A673 (cell line): Measurements from ENCODE around the gene AQP12A. TPM values are rescaled to one million over a fixed set of nuclear protein-coding genes. Genes with fewer than 3 reads are reported as not detected.

Experiments
- BruUV-seq: library from RNA; stranded (reverse); fragments of 400-500 nt; replicated peaks from 2 replicates; lab custom pipeline; 2021; lab: Mats Ljungman, UMichigan
- CTCF ChIA-PET: fragments of 300-600 bp; sonication (Branson Sonifier 250); formaldehyde crosslinking; loops from one replicate; lab custom pipeline; 2022; ENCODE audit warnings: antibody characterized with exemption; lab: Charles Lee
- POLR2A ChIA-PET: fragments of 300-600 bp; sonication (Branson Sonifier 250); formaldehyde crosslinking; loops from one replicate; lab custom pipeline; 2022; ENCODE audit warnings: antibody characterized with exemption; ENCODE audit not compliant: low non-redundant PET; lab: Charles Lee
- DNase-seq: peaks from one replicate; pipeline ENCODE4 v3.0.0-alpha.2; 2015; ENCODE audit warnings: low spot score
- H3K27ac ChIP-seq: fragments of 200-600 bp; sonication (generic); 2 replicates; pipeline ENCODE4 v1.5.1; 2016; ENCODE audit warnings: mixed run types, low read depth, mild to moderate bottlenecking, mixed read lengths, antibody characterized with exemption, low read length; ENCODE audit not compliant: poor library complexity, severe bottlenecking
- H3K27me3 ChIP-seq: fragments of 200-600 bp; sonication (generic); replicated peaks from 2 replicates; pipeline ENCODE4 v1.6.1; 2017; ENCODE audit warnings: mixed run types, low read depth, mild to moderate bottlenecking, mixed read lengths, antibody characterized with exemption, low read length; ENCODE audit not compliant: insufficient read depth, poor library complexity
- H3K36me3 ChIP-seq: fragments of 200-600 bp; sonication (generic); 2 replicates; pipeline ENCODE4 v1.6.1; 2016; ENCODE audit warnings: mixed run types, mild to moderate bottlenecking, mixed read lengths, antibody characterized with exemption, low read length; ENCODE audit not compliant: insufficient read depth, poor library complexity, severe bottlenecking
- H3K4me1 ChIP-seq: fragments of 200-600 bp; sonication (generic); 2 replicates; pipeline ENCODE4 v1.6.1; 2017; ENCODE audit warnings: mixed run types, mild to moderate bottlenecking, mixed read lengths, antibody characterized with exemption, low read length; ENCODE audit not compliant: insufficient read depth, poor library complexity, severe bottlenecking
- H3K4me3 ChIP-seq: fragments of 200-600 bp; sonication (generic); 2 replicates; pipeline ENCODE4 v1.5.1; 2016; ENCODE audit warnings: low read depth, mixed run types, mild to moderate bottlenecking, mixed read lengths, low read length; ENCODE audit not compliant: poor library complexity, severe bottlenecking
- H3K9me3 ChIP-seq: fragments of 200-600 bp; sonication (generic); 2 replicates; pipeline ENCODE4 v1.6.1; 2016; ENCODE audit warnings: mixed run types, low read depth, mild to moderate bottlenecking, mixed read lengths, antibody characterized with exemption, low read length; ENCODE audit not compliant: poor library complexity, severe bottlenecking
- EZH2 ChIP-seq: fragments of 200-600 bp; sonication (generic); IDR thresholded peaks from 2 replicates; pipeline ENCODE4 v1.6.1; 2017; ENCODE audit warnings: borderline replicate concordance, low read depth, mild to moderate bottlenecking, mixed read lengths, antibody characterized with exemption, low read length; ENCODE audit not compliant: poor library complexity, severe bottlenecking
- intact Hi-C: fragments of 100-400 bp; cut with micrococcal nuclease; formaldehyde crosslinking; loops from one replicate; pipeline ENCODE4 v1.10.0; 2022; ENCODE audit not compliant: unreplicated experiment
- total RNA-seq: library from RNA; stranded (reverse); gene quantifications from 2 replicates; pipeline ENCODE4 v1.2.3, GENCODE V29; 2021
- TF ChIP-seq, protein P1 (sequence below): fragments of 300-800, 200-600 bp; sonication (generic); conservative IDR thresholded peaks from 2 replicates; pipeline ENCODE4 v1.5.1; 2017; ENCODE audit warnings: low read depth, mild to moderate bottlenecking, antibody characterized with exemption, low read length, moderate library complexity, mixed read lengths

Gene AQP12A
- total RNA-seq, 1 experiment from 2014 or later: not detected

DNA sequence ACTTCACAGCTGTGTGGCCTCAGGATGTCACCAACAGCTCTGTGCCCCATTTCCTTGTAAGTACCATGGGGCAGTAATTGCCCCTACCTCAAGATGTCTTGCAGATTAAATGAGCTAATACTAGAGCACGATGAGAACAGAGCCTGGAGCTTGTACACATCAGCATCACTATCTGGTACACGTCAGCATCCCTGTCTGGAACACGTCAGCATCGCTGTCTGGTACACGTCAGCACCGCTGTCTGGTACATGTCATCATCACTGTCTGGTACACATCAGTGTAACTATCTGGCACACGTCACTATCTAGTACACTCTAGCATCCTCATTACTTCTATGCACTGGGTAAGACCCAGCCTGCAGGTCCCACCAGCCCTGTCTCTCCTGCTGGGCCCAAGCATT lies 37.2 kb downstream of the AQP12A start:
- no peak overlapping the region for H3K4me3 ChIP-seq
- no TSS peak for BruUV-seq
- DNase-seq: no peak
- no peaks in the 10 kb centered on the region for H3K4me1 ChIP-seq
- H3K27me3 ChIP-seq: no peaks in the 10 kb centered on the region
- TF ChIP-seq, protein P1, sequence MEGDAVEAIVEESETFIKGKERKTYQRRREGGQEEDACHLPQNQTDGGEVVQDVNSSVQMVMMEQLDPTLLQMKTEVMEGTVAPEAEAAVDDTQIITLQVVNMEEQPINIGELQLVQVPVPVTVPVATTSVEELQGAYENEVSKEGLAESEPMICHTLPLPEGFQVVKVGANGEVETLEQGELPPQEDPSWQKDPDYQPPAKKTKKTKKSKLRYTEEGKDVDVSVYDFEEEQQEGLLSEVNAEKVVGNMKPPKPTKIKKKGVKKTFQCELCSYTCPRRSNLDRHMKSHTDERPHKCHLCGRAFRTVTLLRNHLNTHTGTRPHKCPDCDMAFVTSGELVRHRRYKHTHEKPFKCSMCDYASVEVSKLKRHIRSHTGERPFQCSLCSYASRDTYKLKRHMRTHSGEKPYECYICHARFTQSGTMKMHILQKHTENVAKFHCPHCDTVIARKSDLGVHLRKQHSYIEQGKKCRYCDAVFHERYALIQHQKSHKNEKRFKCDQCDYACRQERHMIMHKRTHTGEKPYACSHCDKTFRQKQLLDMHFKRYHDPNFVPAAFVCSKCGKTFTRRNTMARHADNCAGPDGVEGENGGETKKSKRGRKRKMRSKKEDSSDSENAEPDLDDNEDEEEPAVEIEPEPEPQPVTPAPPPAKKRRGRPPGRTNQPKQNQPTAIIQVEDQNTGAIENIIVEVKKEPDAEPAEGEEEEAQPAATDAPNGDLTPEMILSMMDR: no peak
- TF ChIP-seq EZH2: no peak
- intact Hi-C loops: no loop called here
- no peaks in the 10 kb centered on the region for H3K9me3 ChIP-seq
- ChIA-PET POLR2A (no interaction called here), CTCF (no interaction called here)
- H3K27ac ChIP-seq: no peak overlapping the region
- H3K36me3 ChIP-seq: peaks cover 21% of the 10 kb centered on the region

DNA sequence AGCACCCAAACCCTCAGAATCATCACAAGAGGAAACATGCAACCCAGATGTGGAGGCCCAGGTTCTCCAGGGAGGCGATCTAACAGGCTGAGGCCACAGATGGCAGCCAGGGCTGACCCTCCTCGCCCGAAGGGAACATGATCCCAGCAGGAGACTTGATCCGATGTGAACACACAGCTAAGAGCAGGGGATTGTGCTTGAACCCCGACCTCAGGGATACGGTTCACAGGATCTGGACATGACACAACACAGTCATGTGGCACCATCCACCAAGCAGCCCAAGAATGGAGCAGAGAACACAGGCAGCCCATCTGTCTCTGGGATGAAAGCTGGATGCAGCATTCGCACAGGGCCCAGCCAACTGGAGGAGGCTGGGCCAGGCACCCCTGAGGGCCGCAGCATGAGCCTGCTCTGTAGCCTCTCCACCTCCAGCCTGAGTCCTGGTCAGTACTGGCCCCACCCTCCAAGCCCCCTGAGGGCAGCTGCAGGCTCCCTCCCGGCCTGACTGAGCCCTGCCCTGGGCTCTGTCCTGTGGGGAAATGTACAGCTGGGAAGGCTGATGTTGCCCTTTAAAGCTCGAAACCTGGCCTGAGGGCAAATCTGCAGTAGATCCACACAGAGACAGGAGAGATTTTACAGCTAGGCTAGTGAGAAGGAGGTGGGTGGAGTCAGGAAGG lies 39.0 kb downstream of the AQP12A start:
- intact Hi-C loops: no loop called here
- DNase-seq: no peak
- POLR2A ChIA-PET: no interaction called here
- no TSS peak for BruUV-seq
- Histone ChIP-seq H3K27ac (no peak overlapping the region), H3K4me1 (no peaks in the 10 kb centered on the region), H3K36me3 (peaks cover 18% of the 10 kb centered on the region), H3K9me3 (no peaks in the 10 kb centered on the region), H3K27me3 (no peaks in the 10 kb centered on the region), H3K4me3 (no peak overlapping the region)
- CTCF ChIA-PET: no interaction called here
- TF ChIP-seq EZH2: no peak
- TF ChIP-seq, protein P1: no peak

DNA sequence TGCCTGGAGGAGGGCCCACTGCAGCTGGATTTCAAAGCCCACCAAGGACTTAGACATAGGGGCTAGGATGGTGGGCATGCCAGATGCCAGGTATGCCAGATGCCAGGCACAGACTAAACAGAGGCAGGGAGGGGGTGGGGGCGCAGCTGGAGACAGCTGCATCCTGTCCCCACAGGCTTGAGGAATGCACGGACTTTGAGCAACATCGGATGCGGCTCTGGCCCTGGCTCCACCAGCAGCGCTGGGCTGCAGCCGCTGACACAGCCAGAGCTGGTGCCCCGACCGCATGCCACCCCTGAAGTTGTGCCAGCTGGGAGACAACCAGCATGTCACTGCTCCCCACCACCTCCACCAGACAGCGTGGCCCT lies 39.5 kb downstream of the AQP12A start:
- POLR2A ChIA-PET: no interaction called here
- no peak overlapping the region for H3K27ac ChIP-seq

More for the DNA sequence above, 39.5 kb downstream of the AQP12A start:
- Histone ChIP-seq H3K4me3 (no peak overlapping the region), H3K9me3 (no peaks in the 10 kb centered on the region), H3K27me3 (no peaks in the 10 kb centered on the region), H3K4me1 (no peaks in the 10 kb centered on the region), H3K36me3 (peaks cover 15% of the 10 kb centered on the region)
- no peak for DNase-seq
- BruUV-seq: no TSS peak
- intact Hi-C loops: no loop called here
- CTCF ChIA-PET: no interaction called here
- TF ChIP-seq, protein P1: no peak
- no peak for TF ChIP-seq EZH2
